A673 (cell line): ENCODE measurements around the gene SEC23A.

ENCODE experiments used
- EZH2 ChIP-seq: fragments of 200-600 bp; sonication (generic); IDR thresholded peaks from 2 replicates; pipeline ENCODE4 v1.6.1; 2017; ENCODE audit warnings: borderline replicate concordance, low read depth, mild to moderate bottlenecking, mixed read lengths, antibody characterized with exemption, low read length; ENCODE audit not compliant: poor library complexity, severe bottlenecking
- TF ChIP-seq, protein P1 (sequence below): fragments of 300-800, 200-600 bp; sonication (generic); conservative IDR thresholded peaks from 2 replicates; pipeline ENCODE4 v1.5.1; 2017; ENCODE audit warnings: low read depth, mild to moderate bottlenecking, antibody characterized with exemption, low read length, moderate library complexity, mixed read lengths

DNA sequence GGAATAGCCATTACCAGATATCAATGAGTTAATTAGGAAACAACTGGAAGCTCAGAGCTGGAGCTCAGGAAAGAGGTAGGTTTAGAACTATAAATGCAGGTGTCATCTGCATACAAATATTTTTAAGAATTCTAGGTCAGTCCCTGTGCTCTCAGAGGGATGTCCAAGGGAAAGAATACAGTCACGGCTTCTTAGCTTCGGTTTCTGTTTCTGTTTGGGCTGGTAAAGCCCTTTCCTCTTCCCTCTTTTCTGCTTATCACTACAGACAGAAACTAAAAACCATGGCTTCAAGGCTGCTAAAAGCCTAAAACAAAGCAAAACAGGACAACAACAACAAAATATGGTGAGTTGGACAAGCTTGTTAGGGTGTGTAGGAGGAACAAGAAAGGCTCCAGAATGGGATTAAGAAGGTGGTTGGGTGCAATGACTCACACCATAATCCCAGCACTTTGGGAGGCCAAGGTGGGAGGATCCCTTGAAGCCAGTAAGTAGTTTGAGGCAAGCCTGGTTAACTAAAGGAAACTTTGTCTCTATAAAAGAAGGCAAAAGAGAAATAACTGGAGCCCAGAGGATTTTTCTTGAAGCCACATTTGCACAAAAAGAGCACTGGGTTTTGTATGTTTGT is 113.0 kb downstream of the SEC23A start:
- TF ChIP-seq, protein P1, sequence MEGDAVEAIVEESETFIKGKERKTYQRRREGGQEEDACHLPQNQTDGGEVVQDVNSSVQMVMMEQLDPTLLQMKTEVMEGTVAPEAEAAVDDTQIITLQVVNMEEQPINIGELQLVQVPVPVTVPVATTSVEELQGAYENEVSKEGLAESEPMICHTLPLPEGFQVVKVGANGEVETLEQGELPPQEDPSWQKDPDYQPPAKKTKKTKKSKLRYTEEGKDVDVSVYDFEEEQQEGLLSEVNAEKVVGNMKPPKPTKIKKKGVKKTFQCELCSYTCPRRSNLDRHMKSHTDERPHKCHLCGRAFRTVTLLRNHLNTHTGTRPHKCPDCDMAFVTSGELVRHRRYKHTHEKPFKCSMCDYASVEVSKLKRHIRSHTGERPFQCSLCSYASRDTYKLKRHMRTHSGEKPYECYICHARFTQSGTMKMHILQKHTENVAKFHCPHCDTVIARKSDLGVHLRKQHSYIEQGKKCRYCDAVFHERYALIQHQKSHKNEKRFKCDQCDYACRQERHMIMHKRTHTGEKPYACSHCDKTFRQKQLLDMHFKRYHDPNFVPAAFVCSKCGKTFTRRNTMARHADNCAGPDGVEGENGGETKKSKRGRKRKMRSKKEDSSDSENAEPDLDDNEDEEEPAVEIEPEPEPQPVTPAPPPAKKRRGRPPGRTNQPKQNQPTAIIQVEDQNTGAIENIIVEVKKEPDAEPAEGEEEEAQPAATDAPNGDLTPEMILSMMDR = no peak
- TF ChIP-seq EZH2 = no peak
